HepG2 (cell line): Measurements from ENCODE around the gene CCDC142. TPM values are rescaled to one million over a fixed set of nuclear protein-coding genes. Genes with fewer than 3 reads are reported as not detected.
"Not testable (repeated sequence)": the region's sequence is repeated elsewhere in the genome, so short reads cannot be mapped to it uniquely, and the experiment has no call there.

Source experiments
- ATAC-seq: fragments of 200-7000 bp; cut with Tn5 transposase; 3 replicates; pipeline ENCODE4 v1.9.1; 2020; ENCODE audit warnings: mild to moderate bottlenecking, moderate library complexity
- BruUV-seq: library from RNA; stranded (reverse); fragments of 400-500 nt; replicated peaks from 2 replicates; lab custom pipeline; 2021; lab: Mats Ljungman, UMichigan
- CTCF ChIA-PET: fragments of 300-600 bp; formaldehyde crosslinking; extraction: SDS; loops from one replicate; lab custom pipeline; 2021; ENCODE audit warnings: low total read pairs, inconsistent platforms, low intra/inter-chr PET ratio; lab: Yijun Ruan, JAX
- POLR2A ChIA-PET: fragments of 350-600 bp; sonication (Branson Sonifier 250); formaldehyde crosslinking; loops from one replicate; lab custom pipeline; 2020; ENCODE audit warnings: antibody characterized with exemption, inconsistent platforms; lab: Yijun Ruan, JAX
- DNase-seq: peaks from one replicate; pipeline ENCODE4 v3.0.0-alpha.2; 2015; ENCODE audit warnings: low spot score
- FAIRE-seq: peaks from 3 replicates; lab custom pipeline; 2011; peaks lifted over from hg19 to GRCh38; lab: Jason Lieb, UNC
- H2AFZ ChIP-seq: one replicate; pipeline ENCODE4 v1.6.1; 2011; ENCODE audit warnings: low read length, inconsistent platforms
- H3K27ac ChIP-seq: fragments of 300-600 bp; 3 replicates; pipeline ENCODE4 v1.8.0; 2011; ENCODE audit warnings: mixed run types, mild to moderate bottlenecking, mixed read lengths, low read length, inconsistent platforms; ENCODE audit not compliant: insufficient read depth; ENCODE audit errors: extremely low read length
- H3K27me3 ChIP-seq, 2 experiments: fragments of 200-600 bp in 1 of 2; 2 replicates in 1 of 2; 3 replicates in 1 of 2; pipeline versions ENCODE4 v1.6.0 to v1.8.0; 2011; ENCODE audit warnings: low read length in 2 of 2, mild to moderate bottlenecking in 2 of 2, moderate library complexity in 2 of 2, inconsistent platforms in 1 of 2; ENCODE audit not compliant: insufficient read depth in 2 of 2, control insufficient read depth in 1 of 2
- H3K36me3 ChIP-seq, 2 experiments: fragments of 200-600 bp in 1 of 2; replicated peaks in 1 of 2; 2 replicates in 1 of 2; 3 replicates in 1 of 2; pipeline versions ENCODE4 v1.5.1 to v1.8.0; 2011; ENCODE audit warnings: low read length in 2 of 2, inconsistent platforms in 1 of 2; ENCODE audit not compliant: insufficient read depth in 2 of 2, control insufficient read depth in 1 of 2
- H3K4me1 ChIP-seq: 2 replicates; pipeline ENCODE4 v1.5.1; 2012; ENCODE audit warnings: low read length, inconsistent platforms; ENCODE audit not compliant: insufficient read depth
- H3K4me2 ChIP-seq: 2 replicates; pipeline ENCODE4 v1.6.0; 2011; ENCODE audit warnings: low read depth, low read length, inconsistent platforms
- H3K4me3 ChIP-seq, 3 experiments: fragments of 200-600 bp in 1 of 3; sonication (generic), shearing (Covaris generic) in 1 of 3; replicated peaks in 1 of 3; 2 replicates each; pipeline ENCODE4 v1.5.1; 2011 to 2016; ENCODE audit warnings: low read length in 3 of 3, inconsistent platforms in 2 of 3, low read depth in 2 of 3, mild to moderate bottlenecking in 2 of 3, control low read depth in 1 of 3, mixed read lengths in 1 of 3; ENCODE audit not compliant: insufficient read depth in 1 of 3
- H3K79me2 ChIP-seq: one replicate; pipeline ENCODE4 v1.6.1; 2011; ENCODE audit warnings: low read length, inconsistent platforms; ENCODE audit not compliant: insufficient read depth
- H3K9ac ChIP-seq: 2 replicates; pipeline ENCODE4 v1.6.0; 2011; ENCODE audit warnings: mild to moderate bottlenecking, low read depth, low read length, inconsistent platforms; ENCODE audit not compliant: insufficient read depth
- H3K9me3 ChIP-seq: 2 replicates; pipeline ENCODE4 v1.5.1; 2012; ENCODE audit warnings: mild to moderate bottlenecking, low read length
- H4K20me1 ChIP-seq: 2 replicates; pipeline ENCODE4 v1.6.0; 2011; ENCODE audit warnings: inconsistent platforms, mild to moderate bottlenecking, low read length, moderate library complexity; ENCODE audit not compliant: insufficient read depth
- AGO2 ChIP-seq: fragments of 200-400 bp; formaldehyde crosslinking; optimal IDR thresholded peaks from 2 replicates; pipeline ENCODE3; 2017; ENCODE audit warnings: mild to moderate bottlenecking, low read depth, low read length, moderate library complexity
- NFKB2 ChIP-seq: sonication (generic); formaldehyde crosslinking; IDR thresholded peaks from 2 replicates; pipeline ENCODE4 v1.4.0; 2020; ENCODE audit warnings: missing genetic modification reagents, borderline replicate concordance
- ZBTB3 ChIP-seq: sonication (generic); formaldehyde crosslinking; IDR thresholded peaks from 2 replicates; pipeline ENCODE4 v1.4.0; 2020; ENCODE audit warnings: low read depth, mild to moderate bottlenecking, moderate library complexity, missing genetic modification reagents, borderline replicate concordance
- ZFP91 ChIP-seq: sonication (generic); formaldehyde crosslinking; IDR thresholded peaks from 2 replicates; pipeline ENCODE4 v1.9.0; 2022; ENCODE audit warnings: missing genetic modification reagents, mild to moderate bottlenecking, borderline replicate concordance
- ZNF687 ChIP-seq: sonication (generic); formaldehyde crosslinking; IDR thresholded peaks from 2 replicates; pipeline ENCODE4 v1.5.1; 2020; ENCODE audit warnings: mild to moderate bottlenecking, missing genetic modification reagents, moderate library complexity
- ZNF850 ChIP-seq: sonication (generic); formaldehyde crosslinking; conservative IDR thresholded peaks from 2 replicates; pipeline ENCODE4 v1.9.0; 2021; ENCODE audit warnings: mild to moderate bottlenecking, missing genetic modification reagents
- WGBS: methylation state at CpG from one replicate; pipeline ENCODE4 v1.1.6; 2017; ENCODE audit warnings: low lambda C conversion rate; 5-methylcytosine and 5-hydroxymethylcytosine counted together
- in situ Hi-C: cut with HindIII; loops from 2 replicates; pipeline ENCODE4 v1.10.0; 2017; ENCODE audit warnings: low pct_unique_long_range_greater_than_20kb; ENCODE audit not compliant: extremely low pct_ligation_motif_present
- intact Hi-C: fragments of 100-400 bp; cut with micrococcal nuclease; formaldehyde crosslinking; loops from one replicate; pipeline ENCODE4 v1.10.0; 2022; ENCODE audit not compliant: unreplicated experiment
- polyA plus RNA-seq, 8 experiments: library from polyadenylated mRNA; depleted of rRNA in 3 of 8; stranded (reverse) in 7 of 8; unstranded in 1 of 8; fragments of >200 nt; fragmentation: Illumina TruSeq in 4 of 8; extraction: Trizol in 4 of 8; gene quantifications; 2 replicates each; pipeline versions ENCODE4 v1.2.1 to v1.2.3, GENCODE V29; 2011 to 2016; ENCODE audit warnings: low read depth in 4 of 8, missing spikeins in 1 of 8, mixed read lengths in 1 of 8; ENCODE audit not compliant: insufficient read depth in 1 of 8
- total RNA-seq, 5 experiments: library from RNA; depleted of rRNA; stranded (reverse); fragments of >200 nt; fragmentation: Illumina TruSeq; extraction: Trizol; gene quantifications; 2 replicates each; pipeline ENCODE4 v1.2.3, GENCODE V29; 2016; ENCODE audit warnings: low read depth in 1 of 5
- TF ChIP-seq, protein P1 (sequence below): sonication (generic); formaldehyde crosslinking; IDR thresholded peaks from 2 replicates; pipeline ENCODE4 v1.5.0; 2020; ENCODE audit warnings: mild to moderate bottlenecking, missing genetic modification reagents
- TF ChIP-seq, protein P2 (sequence below): sonication (generic); formaldehyde crosslinking; IDR thresholded peaks from 2 replicates; pipeline ENCODE4 v1.4.0; 2020; ENCODE audit warnings: missing genetic modification reagents

The CCDC142 gene
- total and polyA plus RNA-seq, 2 of the 13 experiments (the other 11 are each of a cell fraction or from before 2014, with no cell fraction given): 14.7 to 30.4 TPM

GRCh38 chr2:74470742-74471141, 12.1 kb downstream of the CCDC142 start:
- H4K20me1 ChIP-seq, H2AFZ ChIP-seq, H3K4me2 ChIP-seq, CTCF ChIA-PET, H3K27ac ChIP-seq, H3K27me3 ChIP-seq, in situ Hi-C loops, BruUV-seq, intact Hi-C loops, DNase-seq, H3K79me2 ChIP-seq, ATAC-seq, FAIRE-seq, H3K9me3 ChIP-seq: not testable (repeated sequence)
- 94% methylated on average over 12 of the region's 12 CpGs for whole genome bisulfite sequencing
- Histone ChIP-seq H3K4me3 (peak overlapping the region in 1 of 3 experiments; percentile 91; a peak in 1 of 6 replicates), H3K4me1 (peaks cover 53% of the 10 kb centered on the region), H3K9ac (0 out of 2 replicates have a peak overlapping the region, but pooled peaks have one; percentile 18), H3K36me3 (peaks cover 7 to 15% of the 10 kb centered on the region in 2 experiments)
- POLR2A ChIA-PET: interaction anchor here (0.7 to 20.6 kb wide), 13 partner anchors 9 to 292 kb away, joined by 3 to 795 read pairs (median 11); partner anchors contain the start of genes AUP1, CCDC142, DQX1 and HTRA2
- TF ChIP-seq AGO2: peak; percentile 52
- TF ChIP-seq ZNF850 (CRISPR knock-in tag): 0 out of 2 replicates have a peak, but pooled peaks have one; percentile 14
- TF ChIP-seq ZFP91 (CRISPR knock-in tag): 0 out of 2 replicates have a peak, but pooled peaks have one; percentile 22
- TF ChIP-seq NFKB2: 0 out of 2 replicates have a peak, but pooled peaks have one; percentile 20
- peak; percentile 36; the same call in 1 of the 2 replicates for TF ChIP-seq ZNF687 (CRISPR knock-in tag)
- TF ChIP-seq, protein P1, sequence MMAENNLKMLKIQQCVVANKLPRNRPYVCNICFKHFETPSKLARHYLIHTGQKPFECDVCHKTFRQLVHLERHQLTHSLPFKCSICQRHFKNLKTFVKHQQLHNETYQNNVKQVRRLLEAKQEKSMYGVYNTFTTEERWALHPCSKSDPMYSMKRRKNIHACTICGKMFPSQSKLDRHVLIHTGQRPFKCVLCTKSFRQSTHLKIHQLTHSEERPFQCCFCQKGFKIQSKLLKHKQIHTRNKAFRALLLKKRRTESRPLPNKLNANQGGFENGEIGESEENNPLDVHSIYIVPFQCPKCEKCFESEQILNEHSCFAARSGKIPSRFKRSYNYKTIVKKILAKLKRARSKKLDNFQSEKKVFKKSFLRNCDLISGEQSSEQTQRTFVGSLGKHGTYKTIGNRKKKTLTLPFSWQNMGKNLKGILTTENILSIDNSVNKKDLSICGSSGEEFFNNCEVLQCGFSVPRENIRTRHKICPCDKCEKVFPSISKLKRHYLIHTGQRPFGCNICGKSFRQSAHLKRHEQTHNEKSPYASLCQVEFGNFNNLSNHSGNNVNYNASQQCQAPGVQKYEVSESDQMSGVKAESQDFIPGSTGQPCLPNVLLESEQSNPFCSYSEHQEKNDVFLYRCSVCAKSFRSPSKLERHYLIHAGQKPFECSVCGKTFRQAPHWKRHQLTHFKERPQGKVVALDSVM (CRISPR knock-in tag): peak; percentile 97
- TF ChIP-seq ZBTB3 (CRISPR knock-in tag): peak; percentile 64; the same call in 1 of the 2 replicates
- TF ChIP-seq, protein P2, sequence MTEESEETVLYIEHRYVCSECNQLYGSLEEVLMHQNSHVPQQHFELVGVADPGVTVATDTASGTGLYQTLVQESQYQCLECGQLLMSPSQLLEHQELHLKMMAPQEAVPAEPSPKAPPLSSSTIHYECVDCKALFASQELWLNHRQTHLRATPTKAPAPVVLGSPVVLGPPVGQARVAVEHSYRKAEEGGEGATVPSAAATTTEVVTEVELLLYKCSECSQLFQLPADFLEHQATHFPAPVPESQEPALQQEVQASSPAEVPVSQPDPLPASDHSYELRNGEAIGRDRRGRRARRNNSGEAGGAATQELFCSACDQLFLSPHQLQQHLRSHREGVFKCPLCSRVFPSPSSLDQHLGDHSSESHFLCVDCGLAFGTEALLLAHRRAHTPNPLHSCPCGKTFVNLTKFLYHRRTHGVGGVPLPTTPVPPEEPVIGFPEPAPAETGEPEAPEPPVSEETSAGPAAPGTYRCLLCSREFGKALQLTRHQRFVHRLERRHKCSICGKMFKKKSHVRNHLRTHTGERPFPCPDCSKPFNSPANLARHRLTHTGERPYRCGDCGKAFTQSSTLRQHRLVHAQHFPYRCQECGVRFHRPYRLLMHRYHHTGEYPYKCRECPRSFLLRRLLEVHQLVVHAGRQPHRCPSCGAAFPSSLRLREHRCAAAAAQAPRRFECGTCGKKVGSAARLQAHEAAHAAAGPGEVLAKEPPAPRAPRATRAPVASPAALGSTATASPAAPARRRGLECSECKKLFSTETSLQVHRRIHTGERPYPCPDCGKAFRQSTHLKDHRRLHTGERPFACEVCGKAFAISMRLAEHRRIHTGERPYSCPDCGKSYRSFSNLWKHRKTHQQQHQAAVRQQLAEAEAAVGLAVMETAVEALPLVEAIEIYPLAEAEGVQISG (CRISPR knock-in tag): peak; percentile 37; the same call in 1 of the 2 replicates
